AG09319 (cell line): Measurements from ENCODE around the gene SPINK5.

Experiments used
- DNase-seq: peaks from one replicate; pipeline ENCODE4 v3.0.0-alpha.2; 2010; ENCODE audit warnings: low read depth; ENCODE audit errors: extremely low read depth
- TF ChIP-seq, protein P1 (sequence below): IDR thresholded peaks from 2 replicates; pipeline ENCODE4 v1.5.1; 2011; ENCODE audit warnings: low read depth, mild to moderate bottlenecking, inconsistent platforms, low read length, moderate library complexity

The SPINK5 gene

DNA sequence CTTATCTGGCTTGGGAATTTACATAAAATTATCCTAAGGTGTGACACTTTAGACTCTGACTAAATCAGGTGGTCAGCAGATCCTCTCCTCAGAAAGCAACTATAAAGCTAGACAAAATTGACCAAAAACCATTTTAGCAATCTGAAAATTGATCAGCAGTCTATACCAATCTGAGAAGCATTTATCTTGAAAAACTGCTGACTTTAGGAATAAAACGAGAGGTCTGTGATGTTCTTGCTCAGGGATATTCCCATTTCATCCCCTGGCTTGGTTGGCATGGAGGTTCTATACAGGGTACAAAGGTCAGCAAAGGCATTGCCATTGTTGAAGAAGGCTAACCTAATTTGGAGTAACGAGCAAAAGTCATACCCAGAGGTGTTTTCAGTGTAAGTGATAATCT lies 11.7 kb downstream of the SPINK5 start:
- no peak for DNase-seq
- TF ChIP-seq, protein P1, sequence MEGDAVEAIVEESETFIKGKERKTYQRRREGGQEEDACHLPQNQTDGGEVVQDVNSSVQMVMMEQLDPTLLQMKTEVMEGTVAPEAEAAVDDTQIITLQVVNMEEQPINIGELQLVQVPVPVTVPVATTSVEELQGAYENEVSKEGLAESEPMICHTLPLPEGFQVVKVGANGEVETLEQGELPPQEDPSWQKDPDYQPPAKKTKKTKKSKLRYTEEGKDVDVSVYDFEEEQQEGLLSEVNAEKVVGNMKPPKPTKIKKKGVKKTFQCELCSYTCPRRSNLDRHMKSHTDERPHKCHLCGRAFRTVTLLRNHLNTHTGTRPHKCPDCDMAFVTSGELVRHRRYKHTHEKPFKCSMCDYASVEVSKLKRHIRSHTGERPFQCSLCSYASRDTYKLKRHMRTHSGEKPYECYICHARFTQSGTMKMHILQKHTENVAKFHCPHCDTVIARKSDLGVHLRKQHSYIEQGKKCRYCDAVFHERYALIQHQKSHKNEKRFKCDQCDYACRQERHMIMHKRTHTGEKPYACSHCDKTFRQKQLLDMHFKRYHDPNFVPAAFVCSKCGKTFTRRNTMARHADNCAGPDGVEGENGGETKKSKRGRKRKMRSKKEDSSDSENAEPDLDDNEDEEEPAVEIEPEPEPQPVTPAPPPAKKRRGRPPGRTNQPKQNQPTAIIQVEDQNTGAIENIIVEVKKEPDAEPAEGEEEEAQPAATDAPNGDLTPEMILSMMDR, result no peak

DNA sequence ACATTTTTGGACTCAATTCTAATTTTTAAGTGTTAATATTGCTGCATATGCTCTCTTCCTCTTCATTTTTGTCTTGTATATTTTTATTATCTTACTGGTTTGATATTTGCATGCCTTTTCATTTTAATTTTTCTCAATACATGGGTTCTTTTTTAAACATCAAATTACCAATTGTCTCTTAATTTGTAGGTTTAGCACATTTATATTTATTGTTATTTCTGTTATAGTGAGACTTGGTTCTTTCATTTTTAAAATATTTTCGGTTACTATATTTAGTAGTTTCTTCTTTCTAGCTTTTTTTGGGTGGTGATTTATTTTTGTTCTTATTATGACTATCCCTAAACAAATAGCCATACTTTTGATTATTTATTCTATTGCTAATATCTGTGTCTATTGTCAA lies 19.4 kb downstream of the SPINK5 start:
- TF ChIP-seq, protein P1, result no peak
- DNase-seq, result no peak

DNA sequence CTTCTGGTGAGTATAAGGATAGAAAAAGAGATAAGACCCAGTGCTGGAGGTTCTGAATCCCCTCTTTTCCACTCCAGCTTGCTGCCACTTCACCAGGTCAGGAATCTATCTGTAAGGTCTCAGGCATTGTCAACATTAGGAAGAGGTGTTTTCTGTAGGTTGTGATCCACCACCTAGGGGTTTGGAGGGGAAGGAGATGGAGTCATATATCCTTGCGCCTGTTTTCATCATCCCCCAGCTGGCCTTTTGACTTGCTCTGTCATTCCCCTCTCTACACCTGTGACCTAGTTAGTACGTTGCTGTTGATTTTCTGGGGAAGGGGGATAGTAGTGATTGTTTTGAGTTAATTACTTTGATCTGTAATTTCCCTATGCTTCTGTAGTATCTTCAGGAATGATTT lies 20.5 kb downstream of the SPINK5 start:
- DNase-seq, result no peak
- TF ChIP-seq, protein P1, result no peak

DNA sequence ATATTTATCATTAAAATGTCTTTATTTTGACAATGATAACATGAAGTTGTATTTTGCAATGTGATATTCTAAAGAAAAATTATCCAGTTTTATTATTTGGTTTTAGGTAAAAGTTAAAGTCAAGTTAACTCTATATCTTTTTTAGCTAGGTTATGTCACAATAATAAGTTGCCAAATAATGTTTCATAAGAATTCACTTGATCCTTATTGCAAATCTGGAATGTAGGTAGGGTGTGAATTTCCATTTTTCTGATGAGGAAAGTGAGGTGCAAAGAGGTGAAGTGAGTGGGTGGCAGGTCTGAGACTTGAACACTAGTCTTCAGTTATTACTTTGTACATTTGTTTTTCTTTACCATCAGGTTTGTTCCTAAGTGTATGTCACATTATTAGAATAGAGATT lies 21.5 kb downstream of the SPINK5 start:
- no peak for DNase-seq
- TF ChIP-seq, protein P1, result no peak

DNA sequence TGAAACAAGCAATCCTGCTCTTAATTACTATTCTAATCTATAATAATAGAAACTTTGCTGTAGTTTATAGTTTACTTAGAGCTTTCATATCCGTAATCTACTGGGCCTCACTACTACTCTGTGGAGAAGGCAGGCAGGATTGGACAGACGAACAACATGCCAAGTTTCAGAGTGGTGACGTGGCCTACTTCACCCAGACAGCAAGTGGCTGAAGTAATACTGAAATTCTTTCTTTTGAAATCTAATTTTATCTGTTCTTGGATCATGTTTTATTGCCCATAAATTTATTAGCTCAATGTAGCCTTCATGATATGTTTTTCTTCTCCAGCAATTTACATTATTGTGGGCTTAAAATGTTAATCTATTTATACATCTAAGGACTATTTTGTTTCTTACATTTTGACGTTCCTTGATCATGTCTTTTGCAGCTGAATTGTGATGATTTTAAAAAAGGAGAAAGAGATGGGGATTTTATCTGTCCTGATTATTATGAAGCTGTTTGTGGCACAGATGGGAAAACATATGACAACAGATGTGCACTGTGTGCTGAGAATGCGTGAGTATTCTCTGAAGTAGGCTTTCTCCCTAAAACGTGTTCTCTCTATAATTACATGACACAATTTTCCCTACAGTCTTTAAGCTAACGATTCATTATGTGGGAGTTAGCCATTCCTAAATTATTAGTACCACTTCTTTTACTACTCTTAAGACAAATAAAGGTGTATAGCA lies 22.4 kb downstream of the SPINK5 start:
- TF ChIP-seq, protein P1, result no peak
- no peak for DNase-seq

DNA sequence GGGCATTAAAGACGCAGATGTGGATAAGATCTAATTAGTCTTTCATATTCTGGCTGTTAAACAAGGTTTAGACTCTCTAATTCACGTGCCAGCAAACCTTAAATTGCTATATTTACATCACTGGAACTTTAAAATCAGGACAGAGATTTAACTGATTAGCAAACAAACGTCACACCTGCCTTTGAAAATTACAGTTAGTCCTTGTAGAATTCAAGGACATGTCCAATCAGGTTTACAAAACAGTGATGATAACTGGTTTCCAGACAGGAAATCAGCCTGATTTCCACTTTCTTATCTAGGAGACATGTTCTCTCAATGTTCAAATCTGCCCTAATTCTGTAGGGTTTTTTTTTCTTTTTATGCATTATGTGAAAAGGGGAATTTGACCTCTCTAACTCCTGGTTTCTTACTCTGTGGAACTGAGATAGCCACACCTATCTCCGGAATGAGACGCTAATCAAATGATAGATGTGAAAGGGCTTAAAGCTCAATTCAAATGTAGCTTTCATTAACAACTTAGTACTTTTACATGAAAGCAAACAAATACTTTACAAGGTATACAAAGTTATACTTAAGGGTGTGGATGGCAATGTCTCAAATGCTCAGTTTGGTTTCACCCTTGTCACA lies 26.5 kb downstream of the SPINK5 start:
- TF ChIP-seq, protein P1, result no peak
- DNase-seq, result no peak

DNA sequence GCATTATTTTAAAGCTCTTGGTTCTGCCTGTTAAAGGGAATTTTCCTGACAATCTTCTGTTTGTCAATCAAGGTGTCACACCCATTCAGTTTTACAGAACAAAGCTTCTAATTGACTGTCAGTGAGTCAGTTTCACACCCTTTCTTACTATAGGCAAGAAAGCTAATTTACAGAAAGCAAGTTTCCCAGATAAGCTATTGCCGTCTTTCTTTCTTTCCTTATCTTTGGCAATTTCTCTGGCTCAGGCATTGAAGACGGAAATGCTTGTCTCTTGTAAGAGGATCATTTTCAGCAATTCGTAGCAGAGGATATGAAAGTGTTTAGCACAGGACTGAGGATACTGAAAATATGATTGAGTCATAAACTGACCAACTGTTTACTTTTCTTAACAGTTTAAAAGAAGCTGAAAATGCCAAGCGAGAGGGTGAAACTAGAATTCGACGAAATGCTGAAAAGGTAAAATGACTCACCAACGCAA lies 27.0 kb downstream of the SPINK5 start:
- DNase-seq, result no peak

More for the DNA sequence above, 27.0 kb downstream of the SPINK5 start:
- TF ChIP-seq, protein P1, result no peak
